22Rv1 (cell line): ENCODE results near the gene PLXDC2.

Source experiments
- CTCF ChIP-seq: fragments of 450-650 bp; IDR thresholded peaks from 2 replicates; pipeline ENCODE4 v1.5.1; 2017; ENCODE audit warnings: mild to moderate bottlenecking
- ZFX ChIP-seq: fragments of 450-650 bp; IDR thresholded peaks from 2 replicates; pipeline ENCODE4 v1.6.1; 2017; ENCODE audit warnings: antibody characterized with exemption, borderline replicate concordance

- TF ChIP-seq CTCF, result no peak
- no peak for TF ChIP-seq ZFX
These were observed 271.1 kb downstream of the PLXDC2 start for GRCh38 chr10:20087353-20087752.
